NCI-H526 treated with DMSO at 0.1 percent for 48 hours (cell line): Measurements from ENCODE around the gene IQCH.
A peak's percentile ranks its signal among the peaks of the same experiment; 100 is the strongest.

Experiments
- DNase-seq: peaks from one replicate; lab custom pipeline; 2025; lab: John Stamatoyannopoulos, UW

Gene IQCH

DNA sequence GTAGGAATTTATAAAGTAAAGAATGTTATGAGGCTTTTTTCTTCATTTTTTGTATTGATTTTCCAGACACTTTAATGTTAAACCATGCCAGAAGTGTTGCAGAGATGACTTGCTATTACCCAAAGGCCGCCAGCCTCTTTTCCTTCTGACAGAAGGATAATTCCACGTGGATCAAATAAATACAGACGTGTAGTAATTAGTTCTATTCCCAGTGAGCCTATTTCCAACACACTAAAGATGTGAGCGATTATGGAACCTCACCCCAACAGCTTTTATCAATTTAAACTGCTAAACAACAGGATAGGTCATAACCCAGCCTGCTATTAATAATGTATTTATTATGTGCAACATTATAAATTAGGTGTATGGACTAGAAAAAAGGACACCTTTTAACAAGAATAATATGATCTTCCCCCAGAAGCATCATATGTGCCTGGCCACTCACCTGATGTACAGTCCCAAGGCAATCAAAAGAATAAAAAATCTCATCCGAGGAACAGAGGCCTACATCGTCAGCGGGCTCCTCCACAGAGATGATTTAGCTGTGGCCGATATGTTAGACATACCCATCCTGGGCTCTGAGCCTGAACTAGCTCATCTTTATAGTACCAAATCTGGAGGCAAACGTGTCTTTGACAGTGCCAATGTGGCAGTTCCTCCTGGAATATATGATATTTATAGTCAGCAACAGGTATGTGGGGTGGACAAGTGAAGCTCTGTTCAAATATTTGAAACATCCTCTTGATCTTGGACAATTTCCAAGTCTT lies 140.5 kb downstream of the IQCH start:
- DNase-seq, result no peak

- DNase-seq, result no peak
These were observed 141.5 kb downstream of the IQCH start for GRCh38 chr15:67396114-67396513.

- no peak for DNase-seq
These were observed 142.6 kb downstream of the IQCH start for GRCh38 chr15:67397139-67397538.

DNA sequence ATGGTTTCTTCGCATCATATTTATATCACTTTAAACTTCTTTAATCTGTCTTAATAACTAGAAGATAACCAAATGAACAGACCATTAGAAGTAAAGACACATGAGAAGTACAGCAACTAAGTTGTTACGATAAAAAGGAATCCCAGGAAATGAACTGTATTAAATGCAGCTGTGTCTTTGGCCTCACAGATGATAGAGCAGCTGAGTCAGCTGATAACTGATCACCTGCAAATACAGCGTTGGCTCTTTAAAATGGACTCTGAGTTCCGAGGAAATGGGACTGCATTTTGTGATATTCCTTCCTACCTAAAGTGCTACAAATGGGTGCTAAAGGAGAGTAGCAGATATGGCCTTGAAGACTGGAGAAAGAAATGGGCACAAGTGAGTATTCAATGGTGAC lies 145.3 kb downstream of the IQCH start:
- no peak for DNase-seq

DNA sequence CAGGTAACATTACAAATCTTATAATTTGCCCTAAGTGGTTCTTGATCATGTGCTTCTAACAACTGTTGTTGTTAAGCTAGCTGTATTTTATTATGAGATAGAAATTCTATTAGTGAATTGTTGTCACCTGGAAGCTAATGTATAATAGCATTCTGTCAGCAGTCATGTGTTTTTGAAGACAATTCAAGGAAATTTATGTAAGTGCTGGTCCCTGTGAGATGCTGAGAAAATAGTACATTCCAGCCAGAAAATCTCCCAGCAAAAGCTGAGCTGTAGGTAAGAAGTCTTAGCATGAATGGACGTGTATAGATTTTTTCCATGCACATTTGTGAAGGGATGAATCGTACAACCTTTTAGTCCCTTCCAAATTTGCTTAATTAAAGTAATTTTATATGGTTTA lies 146.3 kb downstream of the IQCH start:
- DNase-seq, result no peak

- DNase-seq, result peak; percentile 68
These were observed 146.8 kb downstream of the IQCH start for GRCh38 chr15:67401336-67401735.

GRCh38 chr15:67403428-67404154 lies 149.0 kb downstream of the IQCH start:
- DNase-seq, result no peak

- no peak for DNase-seq
These were observed 150.9 kb downstream of the IQCH start for GRCh38 chr15:67405208-67406191.

DNA sequence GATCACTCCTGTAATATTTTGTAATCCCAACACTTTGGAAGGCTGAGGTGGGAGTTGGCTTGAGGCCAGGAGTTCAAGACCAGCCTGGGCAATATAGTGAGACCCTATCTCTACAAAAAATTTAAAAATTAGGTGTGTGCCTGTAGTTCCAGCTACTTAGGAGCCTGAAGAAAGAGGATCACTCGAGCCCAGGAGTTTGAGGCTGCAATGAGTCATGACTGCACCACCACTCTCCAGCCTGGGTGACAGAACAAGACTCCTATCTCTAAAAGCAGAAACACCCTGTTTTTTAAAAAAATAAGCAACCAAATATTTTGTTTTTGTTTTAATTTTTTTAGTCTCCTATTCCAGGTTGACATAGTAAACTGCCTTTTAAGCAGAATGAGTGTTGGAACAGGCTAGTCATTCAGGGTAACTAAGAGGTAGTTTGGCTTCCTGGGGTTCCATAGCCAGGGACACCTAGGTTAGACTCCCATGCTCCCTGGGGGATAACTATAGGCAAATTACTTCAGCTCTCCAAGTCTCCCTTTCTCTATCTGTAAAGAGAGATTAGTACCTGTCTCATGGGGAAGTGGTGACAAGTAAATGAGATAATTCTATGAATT lies 151.8 kb downstream of the IQCH start:
- peak; percentile 59 for DNase-seq

GRCh38 chr15:67407786-67408185 lies 153.2 kb downstream of the IQCH start:
- DNase-seq, result no peak

GRCh38 chr15:67409175-67409574 lies 154.6 kb downstream of the IQCH start:
- DNase-seq, result no peak

GRCh38 chr15:67411486-67411885 lies 156.9 kb downstream of the IQCH start:
- no peak for DNase-seq

GRCh38 chr15:67413770-67414390 lies 159.3 kb downstream of the IQCH start:
- DNase-seq, result no peak

DNA sequence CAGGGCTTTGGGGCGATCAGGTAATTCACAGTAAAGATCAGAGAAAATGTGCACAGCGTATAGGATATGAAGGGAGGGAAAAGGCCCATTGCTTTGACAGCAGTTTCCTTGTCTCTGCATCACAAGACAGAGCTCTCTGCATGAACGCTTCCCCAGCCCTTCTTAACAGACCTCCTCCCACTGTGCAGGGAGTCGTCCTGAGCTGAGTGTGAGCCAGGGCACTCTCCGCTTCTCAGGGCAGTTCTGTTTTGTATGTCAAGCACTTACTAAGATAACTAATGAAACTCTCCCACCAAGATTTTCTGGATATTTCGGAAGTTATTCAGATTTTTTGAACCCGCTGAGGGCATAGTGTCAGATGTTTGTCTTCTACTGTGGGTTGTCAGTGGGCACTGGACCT lies 160.6 kb downstream of the IQCH start:
- no peak for DNase-seq

- no peak for DNase-seq
These were observed 162.3 kb downstream of the IQCH start for GRCh38 chr15:67416891-67417290.

GRCh38 chr15:67419705-67420104 lies 165.1 kb downstream of the IQCH start:
- DNase-seq, result no peak

- DNase-seq, result peak; percentile 33
These were observed 165.6 kb downstream of the IQCH start for GRCh38 chr15:67420137-67420536.

- DNase-seq, result no peak
These were observed 166.5 kb downstream of the IQCH start for GRCh38 chr15:67421105-67421504.

GRCh38 chr15:67422296-67422695 lies 167.7 kb downstream of the IQCH start:
- no peak for DNase-seq

DNA sequence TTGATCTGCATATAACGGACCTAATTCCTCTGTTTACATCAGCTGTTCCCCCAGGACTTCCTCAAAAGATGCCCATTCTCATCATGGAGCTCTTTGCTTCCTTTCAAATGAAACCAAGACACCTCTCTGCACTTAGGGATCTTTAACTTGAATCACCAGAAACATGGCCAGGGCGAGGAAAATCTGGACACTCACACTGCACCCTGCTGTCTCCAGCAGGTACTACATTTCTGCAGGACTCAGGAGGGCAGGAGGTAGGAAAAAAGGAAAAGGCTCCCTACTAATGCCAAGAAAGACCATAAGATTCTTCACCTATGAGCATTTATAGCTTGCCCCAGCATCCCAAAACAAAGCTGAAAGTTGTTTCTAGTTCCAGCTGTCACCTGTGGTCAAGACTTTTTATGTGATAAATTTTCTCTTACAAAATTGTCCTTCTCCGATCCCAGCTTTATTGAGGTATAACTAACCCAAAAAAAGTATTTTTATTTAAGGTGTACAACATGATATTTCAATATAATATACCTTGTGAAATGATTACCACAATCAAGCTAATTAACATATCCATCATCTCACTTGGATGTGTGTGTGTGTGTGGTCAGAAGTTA lies 179.0 kb downstream of the IQCH start:
- peak; percentile 22 for DNase-seq
